Liver (tissue), 9 donors: ENCODE results near the gene TMEM89. TPM values are rescaled to one million over a fixed set of nuclear protein-coding genes. Genes with fewer than 3 reads are reported as not detected.

Experiments
- DNase-seq: peaks from one replicate; pipeline ENCODE4 v3.0.0-alpha.2; 2017; ENCODE audit warnings: low spot score
- H3K27ac ChIP-seq, 2 donors: one replicate each; pipeline ENCODE4 v1.7.0; 2013; ENCODE audit warnings: inconsistent platforms in 2 of 2, low read length in 2 of 2, control low read depth in 1 of 2, low read depth in 1 of 2, mild to moderate bottlenecking in 1 of 2
- H3K27me3 ChIP-seq, 4 donors: one replicate each; pipeline versions ENCODE4 v1.6.1 to v1.7.0; 2013; ENCODE audit warnings: low read length in 3 of 4, inconsistent platforms in 1 of 4, mild to moderate bottlenecking in 1 of 4, moderate library complexity in 1 of 4; ENCODE audit not compliant: control insufficient read depth in 4 of 4, insufficient read depth in 4 of 4
- H3K36me3 ChIP-seq, 4 donors: one replicate each; pipeline versions ENCODE4 v1.6.1 to v1.7.0; 2013; ENCODE audit warnings: low read length in 3 of 4, mild to moderate bottlenecking in 3 of 4, low read depth in 1 of 4, moderate library complexity in 1 of 4; ENCODE audit not compliant: control insufficient read depth in 4 of 4, insufficient read depth in 3 of 4
- H3K4me1 ChIP-seq, 4 donors: one replicate each; pipeline versions ENCODE4 v1.6.1 to v1.7.0; 2013; ENCODE audit warnings: low read length in 3 of 4, mild to moderate bottlenecking in 3 of 4, moderate library complexity in 1 of 4; ENCODE audit not compliant: control insufficient read depth in 4 of 4, insufficient read depth in 4 of 4
- H3K4me3 ChIP-seq, 3 donors: one replicate each; pipeline versions ENCODE4 v1.6.1 to v1.7.0; 2013; ENCODE audit warnings: low read length in 3 of 3, control low read depth in 1 of 3, low read depth in 1 of 3, mild to moderate bottlenecking in 1 of 3
- H3K9ac ChIP-seq, 2 donors: one replicate each; pipeline ENCODE4 v1.7.0; 2013; ENCODE audit warnings: low read length in 2 of 2, mild to moderate bottlenecking in 2 of 2, moderate library complexity in 2 of 2, control low read depth in 1 of 2, low read depth in 1 of 2
- H3K9me3 ChIP-seq, 4 donors: one replicate each; pipeline versions ENCODE4 v1.6.1 to v1.7.0; 2013; ENCODE audit warnings: low read length in 3 of 4; ENCODE audit not compliant: control insufficient read depth in 4 of 4
- EGR1 ChIP-seq, 2 donors: IDR thresholded peaks; 2 replicates each; pipeline ENCODE4 v1.6.1; 2016 to 2018; ENCODE audit warnings: antibody characterized with exemption in 2 of 2, low read depth in 2 of 2
- FOXA1 ChIP-seq: IDR thresholded peaks from 2 replicates; pipeline ENCODE4 v1.6.1; 2016; ENCODE audit warnings: antibody characterized with exemption
- FOXA2 ChIP-seq: IDR thresholded peaks from 2 replicates; pipeline ENCODE4 v1.6.1; 2016; ENCODE audit warnings: antibody characterized with exemption
- GABPA ChIP-seq, 2 donors: IDR thresholded peaks in 1 of 2; conservative IDR thresholded peaks in 1 of 2; 2 replicates each; pipeline ENCODE4 v1.6.1; 2016; ENCODE audit warnings: antibody characterized with exemption in 2 of 2, mild to moderate bottlenecking in 1 of 2, moderate library complexity in 1 of 2
- HNF4A ChIP-seq, 2 donors: conservative IDR thresholded peaks; 2 replicates each; pipeline ENCODE4 v1.6.1; 2016; ENCODE audit warnings: antibody characterized with exemption in 2 of 2, mild to moderate bottlenecking in 2 of 2
- HNF4G ChIP-seq: IDR thresholded peaks from 2 replicates; pipeline ENCODE4 v1.6.1; 2016; ENCODE audit warnings: antibody characterized with exemption
- JUND ChIP-seq, 2 donors: IDR thresholded peaks; 2 replicates each; pipeline ENCODE4 v1.6.1; 2016; ENCODE audit warnings: antibody characterized with exemption in 2 of 2
- NR2F2 ChIP-seq: IDR thresholded peaks from 2 replicates; pipeline ENCODE4 v1.6.1; 2016; ENCODE audit warnings: antibody characterized with exemption
- RAD21 ChIP-seq, 2 donors: IDR thresholded peaks; 2 replicates each; pipeline ENCODE4 v1.6.1; 2016; ENCODE audit warnings: antibody characterized with exemption in 2 of 2, mild to moderate bottlenecking in 2 of 2
- RXRA ChIP-seq, 2 donors: IDR thresholded peaks; 2 replicates each; pipeline ENCODE4 v1.6.1; 2017 to 2018; ENCODE audit warnings: antibody characterized with exemption in 2 of 2, mild to moderate bottlenecking in 1 of 2
- SP1 ChIP-seq: IDR thresholded peaks from 2 replicates; pipeline ENCODE4 v1.6.1; 2018; ENCODE audit warnings: antibody characterized with exemption, mild to moderate bottlenecking
- TAF1 ChIP-seq: conservative IDR thresholded peaks from 2 replicates; pipeline ENCODE4 v1.6.1; 2016; ENCODE audit warnings: antibody characterized with exemption, mild to moderate bottlenecking
- YY1 ChIP-seq: IDR thresholded peaks from 2 replicates; pipeline ENCODE4 v1.6.1; 2016; ENCODE audit warnings: antibody characterized with exemption, mild to moderate bottlenecking
- WGBS: extraction: QIAGEN DNeasy Blood & Tissue Kit; methylation state at CpG from one replicate; pipeline ENCODE4 v1.1.7; 2013; 5-methylcytosine and 5-hydroxymethylcytosine counted together
- polyA plus RNA-seq, 2 donors: library from polyadenylated mRNA; stranded (reverse) in 1 of 2; unstranded in 1 of 2; fragments of 200-250 nt in 1 of 2; fragments of >200 nt in 1 of 2; fragmentation: Nextera tagmentation in 1 of 2; extraction: Ambion mirVana in 1 of 2; gene quantifications; one replicate each; pipeline versions ENCODE4 v1.2.1 to v1.2.3, GENCODE V29; 2013 to 2015
- total RNA-seq, 2 donors: library from RNA; depleted of rRNA; stranded (reverse); fragments of >200 nt; gene quantifications; one replicate each; pipeline ENCODE4 v1.2.3, GENCODE V29; 2014
- TF ChIP-seq, protein P1 (sequence below): IDR thresholded peaks from 2 replicates; pipeline ENCODE4 v1.6.1; 2016; ENCODE audit warnings: antibody characterized with exemption
- TF ChIP-seq, protein P2 (sequence below): IDR thresholded peaks from 2 replicates; pipeline ENCODE4 v1.6.1; 2016; ENCODE audit warnings: antibody characterized with exemption
- TF ChIP-seq, protein P3 (sequence below): IDR thresholded peaks from 2 replicates; pipeline ENCODE4 v1.6.1; 2016; ENCODE audit warnings: antibody characterized with exemption, mild to moderate bottlenecking
- TF ChIP-seq, protein P4 (sequence below): IDR thresholded peaks from 2 replicates; pipeline ENCODE4 v1.6.1; 2016; ENCODE audit warnings: antibody characterized with exemption
- TF ChIP-seq, protein P5 (sequence below): fragments of 150-350 bp; IDR thresholded peaks from 2 replicates; pipeline ENCODE4 v1.5.1; 2017; ENCODE audit warnings: improper control_type of control experiment, low read depth, low read length; ENCODE audit not compliant: missing input control
- donor health status: healthy.
- donor health status: healthy.
- donor health status: healthy.
- donor health status: healthy.
- donor health status: healthy.

The TMEM89 gene
- total and polyA plus RNA-seq, 4 donors: not detected

DNA sequence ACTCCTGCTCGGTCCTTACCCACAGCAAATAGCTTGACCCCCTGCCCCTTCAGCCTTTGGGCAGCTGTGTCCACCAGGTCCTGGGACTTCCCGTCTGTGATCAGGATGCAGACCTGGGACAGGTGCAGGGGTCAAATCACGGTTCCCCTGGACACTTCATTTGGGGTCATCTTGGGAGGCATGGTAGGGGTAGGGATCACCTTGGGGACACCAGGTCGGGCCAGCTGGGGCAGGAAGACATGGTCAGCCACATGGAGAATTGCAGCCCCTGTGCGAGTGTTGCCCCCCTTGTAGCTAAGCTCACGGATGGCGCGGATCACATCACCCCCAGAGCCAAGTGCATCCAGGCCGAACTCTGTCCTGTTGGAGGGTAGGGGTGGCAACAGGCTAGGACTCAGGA is 28.2 kb downstream of the TMEM89 start:
- Histone ChIP-seq H3K36me3 (peaks cover 0 to 10% (median 5%) of the 10 kb centered on the region in 4 donors), H3K4me1 (peaks cover 0 to 4% (median 0%) of the 10 kb centered on the region in 4 donors), H3K27ac (no peak overlapping the region), H3K4me3 (no peak overlapping the region), H3K27me3 (no peaks in the 10 kb centered on the region), H3K9me3 (no peaks in the 10 kb centered on the region), H3K9ac (no peak overlapping the region)
- WGBS: 95% methylated on average over 9 of the region's 9 CpGs
- TF ChIP-seq YY1 (no peak), NR2F2 (no peak), JUND (IDR thresholded peaks at IDR 0.05) (no peak), RXRA (IDR thresholded peaks at IDR 0.05) (no peak), FOXA1 (no peak), GABPA (IDR thresholded peaks at IDR 0.05 in 1 of 2, conservative IDR thresholded peaks at IDR 0.05 in 1 of 2) (no peak), RAD21 (IDR thresholded peaks at IDR 0.05) (no peak), HNF4G (no peak), FOXA2 (no peak), HNF4A (conservative IDR thresholded peaks at IDR 0.05) (no peak), EGR1 (IDR thresholded peaks at IDR 0.05; ENCODE audit: low read depth in 2 of 2) (no peak), TAF1 (no peak), SP1 (no peak)
- TF ChIP-seq, protein P1, sequence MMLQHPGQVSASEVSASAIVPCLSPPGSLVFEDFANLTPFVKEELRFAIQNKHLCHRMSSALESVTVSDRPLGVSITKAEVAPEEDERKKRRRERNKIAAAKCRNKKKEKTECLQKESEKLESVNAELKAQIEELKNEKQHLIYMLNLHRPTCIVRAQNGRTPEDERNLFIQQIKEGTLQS: no peak
- TF ChIP-seq, protein P2, sequence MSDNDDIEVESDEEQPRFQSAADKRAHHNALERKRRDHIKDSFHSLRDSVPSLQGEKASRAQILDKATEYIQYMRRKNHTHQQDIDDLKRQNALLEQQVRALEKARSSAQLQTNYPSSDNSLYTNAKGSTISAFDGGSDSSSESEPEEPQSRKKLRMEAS: no peak
- TF ChIP-seq, protein P3, sequence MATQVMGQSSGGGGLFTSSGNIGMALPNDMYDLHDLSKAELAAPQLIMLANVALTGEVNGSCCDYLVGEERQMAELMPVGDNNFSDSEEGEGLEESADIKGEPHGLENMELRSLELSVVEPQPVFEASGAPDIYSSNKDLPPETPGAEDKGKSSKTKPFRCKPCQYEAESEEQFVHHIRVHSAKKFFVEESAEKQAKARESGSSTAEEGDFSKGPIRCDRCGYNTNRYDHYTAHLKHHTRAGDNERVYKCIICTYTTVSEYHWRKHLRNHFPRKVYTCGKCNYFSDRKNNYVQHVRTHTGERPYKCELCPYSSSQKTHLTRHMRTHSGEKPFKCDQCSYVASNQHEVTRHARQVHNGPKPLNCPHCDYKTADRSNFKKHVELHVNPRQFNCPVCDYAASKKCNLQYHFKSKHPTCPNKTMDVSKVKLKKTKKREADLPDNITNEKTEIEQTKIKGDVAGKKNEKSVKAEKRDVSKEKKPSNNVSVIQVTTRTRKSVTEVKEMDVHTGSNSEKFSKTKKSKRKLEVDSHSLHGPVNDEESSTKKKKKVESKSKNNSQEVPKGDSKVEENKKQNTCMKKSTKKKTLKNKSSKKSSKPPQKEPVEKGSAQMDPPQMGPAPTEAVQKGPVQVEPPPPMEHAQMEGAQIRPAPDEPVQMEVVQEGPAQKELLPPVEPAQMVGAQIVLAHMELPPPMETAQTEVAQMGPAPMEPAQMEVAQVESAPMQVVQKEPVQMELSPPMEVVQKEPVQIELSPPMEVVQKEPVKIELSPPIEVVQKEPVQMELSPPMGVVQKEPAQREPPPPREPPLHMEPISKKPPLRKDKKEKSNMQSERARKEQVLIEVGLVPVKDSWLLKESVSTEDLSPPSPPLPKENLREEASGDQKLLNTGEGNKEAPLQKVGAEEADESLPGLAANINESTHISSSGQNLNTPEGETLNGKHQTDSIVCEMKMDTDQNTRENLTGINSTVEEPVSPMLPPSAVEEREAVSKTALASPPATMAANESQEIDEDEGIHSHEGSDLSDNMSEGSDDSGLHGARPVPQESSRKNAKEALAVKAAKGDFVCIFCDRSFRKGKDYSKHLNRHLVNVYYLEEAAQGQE: no peak
- TF ChIP-seq, protein P4, sequence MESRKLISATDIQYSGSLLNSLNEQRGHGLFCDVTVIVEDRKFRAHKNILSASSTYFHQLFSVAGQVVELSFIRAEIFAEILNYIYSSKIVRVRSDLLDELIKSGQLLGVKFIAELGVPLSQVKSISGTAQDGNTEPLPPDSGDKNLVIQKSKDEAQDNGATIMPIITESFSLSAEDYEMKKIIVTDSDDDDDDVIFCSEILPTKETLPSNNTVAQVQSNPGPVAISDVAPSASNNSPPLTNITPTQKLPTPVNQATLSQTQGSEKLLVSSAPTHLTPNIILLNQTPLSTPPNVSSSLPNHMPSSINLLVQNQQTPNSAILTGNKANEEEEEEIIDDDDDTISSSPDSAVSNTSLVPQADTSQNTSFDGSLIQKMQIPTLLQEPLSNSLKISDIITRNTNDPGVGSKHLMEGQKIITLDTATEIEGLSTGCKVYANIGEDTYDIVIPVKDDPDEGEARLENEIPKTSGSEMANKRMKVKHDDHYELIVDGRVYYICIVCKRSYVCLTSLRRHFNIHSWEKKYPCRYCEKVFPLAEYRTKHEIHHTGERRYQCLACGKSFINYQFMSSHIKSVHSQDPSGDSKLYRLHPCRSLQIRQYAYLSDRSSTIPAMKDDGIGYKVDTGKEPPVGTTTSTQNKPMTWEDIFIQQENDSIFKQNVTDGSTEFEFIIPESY: no peak
- TF ChIP-seq, protein P5, sequence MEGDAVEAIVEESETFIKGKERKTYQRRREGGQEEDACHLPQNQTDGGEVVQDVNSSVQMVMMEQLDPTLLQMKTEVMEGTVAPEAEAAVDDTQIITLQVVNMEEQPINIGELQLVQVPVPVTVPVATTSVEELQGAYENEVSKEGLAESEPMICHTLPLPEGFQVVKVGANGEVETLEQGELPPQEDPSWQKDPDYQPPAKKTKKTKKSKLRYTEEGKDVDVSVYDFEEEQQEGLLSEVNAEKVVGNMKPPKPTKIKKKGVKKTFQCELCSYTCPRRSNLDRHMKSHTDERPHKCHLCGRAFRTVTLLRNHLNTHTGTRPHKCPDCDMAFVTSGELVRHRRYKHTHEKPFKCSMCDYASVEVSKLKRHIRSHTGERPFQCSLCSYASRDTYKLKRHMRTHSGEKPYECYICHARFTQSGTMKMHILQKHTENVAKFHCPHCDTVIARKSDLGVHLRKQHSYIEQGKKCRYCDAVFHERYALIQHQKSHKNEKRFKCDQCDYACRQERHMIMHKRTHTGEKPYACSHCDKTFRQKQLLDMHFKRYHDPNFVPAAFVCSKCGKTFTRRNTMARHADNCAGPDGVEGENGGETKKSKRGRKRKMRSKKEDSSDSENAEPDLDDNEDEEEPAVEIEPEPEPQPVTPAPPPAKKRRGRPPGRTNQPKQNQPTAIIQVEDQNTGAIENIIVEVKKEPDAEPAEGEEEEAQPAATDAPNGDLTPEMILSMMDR: no peak
- DNase-seq: no peak
